GM19397 (cell line): Measurements from ENCODE around the gene NXN.
"Not testable (repeated sequence)": the region's sequence is repeated elsewhere in the genome, so short reads cannot be mapped to it uniquely, and the experiment has no call there.

ENCODE experiments used
- ATAC-seq: cut with Tn5 transposase; IDR thresholded peaks from one replicate; pipeline ENCODE4 v1.9.1; 2021; ENCODE audit warnings: mild to moderate bottlenecking, moderate library complexity; ENCODE audit not compliant: unreplicated experiment

NXN gene

GRCh38 chr17:749359-749758, 230.2 kb downstream of the NXN start:
- not testable (repeated sequence) for ATAC-seq
